ENCODE results near the gene SALL4.
"Not testable (repeated sequence)": the region's sequence is repeated elsewhere in the genome, so short reads cannot be mapped to it uniquely, and the experiment has no call there.

SALL4 gene

GRCh38 chr20:51802170-51802751 is at the start of gene SALL4:
SALL4 (minus strand) TSS chr20:51802521; CDS start chr20:51802408, 113 bp downstream.
- DNase-seq = no peak

- DNase-seq = no peak
Observed at GRCh38 chr20:51848346-51848745, 46.0 kb upstream of the SALL4 start.

- DNase-seq = no peak
Observed at GRCh38 chr20:51840865-51841264, 38.5 kb upstream of the SALL4 start.

- DNase-seq = no peak
Observed at GRCh38 chr20:51837876-51838420, 35.6 kb upstream of the SALL4 start.

- DNase-seq = no peak
Observed at GRCh38 chr20:51837436-51837835, 35.1 kb upstream of the SALL4 start.

GRCh38 chr20:51833326-51833725 is 31.0 kb upstream of the SALL4 start:
- no peak for DNase-seq

GRCh38 chr20:51832276-51832675 is 30.0 kb upstream of the SALL4 start:
- DNase-seq = no peak

GRCh38 chr20:51831866-51832265 is 29.5 kb upstream of the SALL4 start:
- DNase-seq = no peak

- no peak for DNase-seq
Observed at GRCh38 chr20:51830538-51830937, 28.2 kb upstream of the SALL4 start.

GRCh38 chr20:51828762-51829161 is 26.4 kb upstream of the SALL4 start:
- no peak for DNase-seq

- DNase-seq = no peak
Observed at GRCh38 chr20:51826372-51826771, 24.1 kb upstream of the SALL4 start.

- no peak for DNase-seq
Observed at GRCh38 chr20:51818479-51819008, 16.2 kb upstream of the SALL4 start.

GRCh38 chr20:51816856-51817255 is 14.5 kb upstream of the SALL4 start:
- DNase-seq = not testable (repeated sequence)

- no peak for DNase-seq
Observed at GRCh38 chr20:51815383-51816076, 13.2 kb upstream of the SALL4 start.

- no peak for DNase-seq
Observed at GRCh38 chr20:51812861-51813260, 10.5 kb upstream of the SALL4 start.

- DNase-seq = no peak
Observed at GRCh38 chr20:51811514-51812128, 9.3 kb upstream of the SALL4 start.

- no peak for DNase-seq
Observed at GRCh38 chr20:51811042-51811355, 8.7 kb upstream of the SALL4 start.

GRCh38 chr20:51810155-51811041 is 8.1 kb upstream of the SALL4 start:
- DNase-seq = no peak

- DNase-seq = no peak
Observed at GRCh38 chr20:51807720-51808250, 5.5 kb upstream of the SALL4 start.

- DNase-seq = no peak
Observed at GRCh38 chr20:51804754-51805153, 2.4 kb upstream of the SALL4 start.

GRCh38 chr20:51803148-51803854 is 980 bp upstream of the SALL4 start:
- DNase-seq = no peak

- DNase-seq = no peak
Observed at GRCh38 chr20:51801823-51802123, 548 bp downstream of the SALL4 start.

Measured in NCI-H1436 treated with DMSO at 0.1 percent for 48 hours (cell line).